Fibroblast of lung (primary cell): ENCODE measurements around the gene PFN3. TPM values are rescaled to one million over a fixed set of nuclear protein-coding genes. Genes with fewer than 3 reads are reported as not detected.

Experiments used
- DNase-seq, 2 donors: peaks; one replicate each; pipeline versions ENCODE4 v3.0.0 to v3.0.0-alpha.2; 2010; ENCODE audit warnings: low read depth in 2 of 2
- H2AFZ ChIP-seq: 2 replicates; pipeline ENCODE4 v1.5.1; 2012; ENCODE audit warnings: low read length, control low read depth, inconsistent platforms
- H3K27ac ChIP-seq: 2 replicates; pipeline ENCODE4 v1.5.1; 2011; ENCODE audit warnings: low read length, control low read depth; ENCODE audit not compliant: insufficient read depth
- H3K27me3 ChIP-seq: 2 replicates; pipeline ENCODE4 v1.5.1; 2011; ENCODE audit warnings: mild to moderate bottlenecking, low read length; ENCODE audit not compliant: control insufficient read depth, insufficient read depth
- H3K36me3 ChIP-seq: 2 replicates; pipeline ENCODE4 v1.5.1; 2011; ENCODE audit warnings: low read length; ENCODE audit not compliant: control insufficient read depth, insufficient read depth
- H3K4me1 ChIP-seq: 2 replicates; pipeline ENCODE4 v1.5.1; 2011; ENCODE audit warnings: low read length; ENCODE audit not compliant: control insufficient read depth, insufficient read depth; ENCODE audit errors: extremely low read depth
- H3K4me2 ChIP-seq: 2 replicates; pipeline ENCODE4 v1.5.1; 2011; ENCODE audit warnings: low read length, control low read depth; ENCODE audit not compliant: insufficient read depth; ENCODE audit errors: extremely low read depth
- H3K4me3 ChIP-seq, 4 experiments: fragments of 200-600 bp in 1 of 4; sonication (generic) in 1 of 4; replicated peaks in 1 of 4; 2 replicates each; pipeline ENCODE4 v1.5.1; 2011 to 2016; ENCODE audit warnings: low read length in 4 of 4, low read depth in 3 of 4, mild to moderate bottlenecking in 3 of 4, control low read depth in 2 of 4, inconsistent platforms in 1 of 4, mixed read lengths in 1 of 4; ENCODE audit not compliant: insufficient read depth in 1 of 4; ENCODE audit errors: control extremely low read depth in 1 of 4
- H3K79me2 ChIP-seq: 2 replicates; pipeline ENCODE4 v1.5.1; 2012; ENCODE audit warnings: mild to moderate bottlenecking, low read length, inconsistent platforms; ENCODE audit not compliant: control insufficient read depth, insufficient read depth
- H3K9ac ChIP-seq: 2 replicates; pipeline ENCODE4 v1.5.1; 2011; ENCODE audit warnings: mild to moderate bottlenecking, low read length, control low read depth; ENCODE audit not compliant: insufficient read depth
- H3K9me3 ChIP-seq: 2 replicates; pipeline ENCODE4 v1.5.1; 2012; ENCODE audit warnings: low read depth, low read length; ENCODE audit not compliant: control insufficient read depth, insufficient read depth
- H4K20me1 ChIP-seq: 2 replicates; pipeline ENCODE4 v1.5.1; 2011; ENCODE audit warnings: low read length; ENCODE audit not compliant: control insufficient read depth, insufficient read depth; ENCODE audit errors: extremely low read depth
- CTCF ChIP-seq, 2 donors: IDR thresholded peaks in 1 of 2; conservative IDR thresholded peaks in 1 of 2; 1 replicate in 1 of 2; 2 replicates in 1 of 2; pipeline ENCODE4 v1.5.1; 2011 to 2012; ENCODE audit warnings: low read length in 2 of 2, control low read depth in 1 of 2, inconsistent platforms in 1 of 2, low read depth in 1 of 2, mild to moderate bottlenecking in 1 of 2
- EZH2 ChIP-seq: IDR thresholded peaks from 2 replicates; pipeline ENCODE4 v1.5.1; 2012; ENCODE audit warnings: low read length, control low read depth, mild to moderate bottlenecking; ENCODE audit errors: missing control alignments
- polyA plus RNA-seq, 2 donors: library from polyadenylated mRNA; depleted of rRNA in 1 of 2; stranded (reverse) in 1 of 2; unstranded in 1 of 2; fragments of >200 nt; gene quantifications; 2 replicates each; pipeline ENCODE4 v1.2.1, GENCODE V29; 2011 to 2012; ENCODE audit warnings: missing spikeins in 1 of 2
- total RNA-seq: library from RNA; depleted of rRNA; stranded (reverse); fragments of >200 nt; gene quantifications from 2 replicates; pipeline ENCODE4 v1.2.1, GENCODE V29; 2014

Gene PFN3
- total and polyA plus RNA-seq, 2 donors (not counting 1 experiment from before 2014, with no cell fraction given) = not detected

GRCh38 chr5:177444106-177445051 lies 43.9 kb upstream of the PFN3 start:
- no peaks in the 10 kb centered on the region for H3K27me3 ChIP-seq
- no peak overlapping the region for H3K9ac ChIP-seq
- no peaks in the 10 kb centered on the region for H4K20me1 ChIP-seq
- peaks cover 7% of the 10 kb centered on the region for H3K4me1 ChIP-seq
- no peaks in the 10 kb centered on the region for H3K9me3 ChIP-seq
- no peak overlapping the region for H2AFZ ChIP-seq
- H3K36me3 ChIP-seq = peaks cover 5% of the 10 kb centered on the region
- TF ChIP-seq EZH2 = no peak
- no peak overlapping the region for H3K27ac ChIP-seq
- no peak overlapping the region for H3K4me2 ChIP-seq
- H3K79me2 ChIP-seq = no peaks in the 10 kb centered on the region
- H3K4me3 ChIP-seq = no peak overlapping the region
- DNase-seq = no peak

GRCh38 chr5:177443144-177443983 lies 42.9 kb upstream of the PFN3 start:
- Histone ChIP-seq H3K79me2 (no peaks in the 10 kb centered on the region), H3K36me3 (peaks cover 5% of the 10 kb centered on the region), H3K27ac (no peak overlapping the region), H3K27me3 (no peaks in the 10 kb centered on the region), H3K9ac (no peak overlapping the region), H4K20me1 (no peaks in the 10 kb centered on the region), H3K4me3 (no peak overlapping the region), H2AFZ (no peak overlapping the region), H3K4me1 (peaks cover 7% of the 10 kb centered on the region), H3K9me3 (no peaks in the 10 kb centered on the region), H3K4me2 (no peak overlapping the region)
- TF ChIP-seq CTCF (conservative IDR thresholded peaks at IDR 0.05 in 1 of 2, IDR thresholded peaks at IDR 0.05 in 1 of 2; ENCODE audit: low read depth in 1 of 2, low read length in 2 of 2) (no peak), EZH2 (no peak)
- no peak for DNase-seq

GRCh38 chr5:177442066-177442826 lies 41.8 kb upstream of the PFN3 start:
- peaks cover 4% of the 10 kb centered on the region for H3K4me1 ChIP-seq
- no peak overlapping the region for H3K9ac ChIP-seq
- no peak overlapping the region for H3K27ac ChIP-seq
- no peaks in the 10 kb centered on the region for H3K9me3 ChIP-seq
- H3K79me2 ChIP-seq = no peaks in the 10 kb centered on the region
- no peak overlapping the region for H3K4me2 ChIP-seq
- no peak for TF ChIP-seq EZH2
- no peak for TF ChIP-seq CTCF (conservative IDR thresholded peaks at IDR 0.05 in 1 of 2, IDR thresholded peaks at IDR 0.05 in 1 of 2; ENCODE audit: low read depth in 1 of 2, low read length in 2 of 2)
- peaks cover 5% of the 10 kb centered on the region for H3K36me3 ChIP-seq
- H2AFZ ChIP-seq = no peak overlapping the region
- no peaks in the 10 kb centered on the region for H3K27me3 ChIP-seq
- DNase-seq = no peak
- no peaks in the 10 kb centered on the region for H4K20me1 ChIP-seq
- H3K4me3 ChIP-seq = no peak overlapping the region
